Right atrium auricular region (tissue), 2 donors: Measurements from ENCODE around the gene SMARCA4. TPM values are rescaled to one million over a fixed set of nuclear protein-coding genes. Genes with fewer than 3 reads are reported as not detected.
"Not testable (repeated sequence)": the region's sequence is repeated elsewhere in the genome, so short reads cannot be mapped to it uniquely, and the experiment has no call there.

Experiments used
- DNase-seq: peaks from one replicate; pipeline ENCODE4 v3.0.0-alpha.2; 2019; ENCODE audit warnings: low spot score
- H3K27ac ChIP-seq, 2 donors: fragments of 200-600 bp; sonication (generic); 1 replicate in 1 of 2; 2 replicates in 1 of 2; pipeline ENCODE4 v1.5.1; 2016 to 2019
- H3K27me3 ChIP-seq, 2 donors: fragments of 200-600 bp; sonication (generic); one replicate each; pipeline versions ENCODE4 v1.5.1 to v1.6.0; 2017 to 2019
- H3K36me3 ChIP-seq: fragments of 200-600 bp; sonication (generic); one replicate; pipeline ENCODE4 v1.5.1; 2016
- H3K4me1 ChIP-seq, 2 donors: fragments of 200-600 bp; sonication (generic); one replicate each; pipeline versions ENCODE4 v1.5.1 to v1.6.0; 2017 to 2019
- H3K4me3 ChIP-seq, 2 donors: fragments of 200-600 bp; sonication (generic); 1 replicate in 1 of 2; 2 replicates in 1 of 2; pipeline ENCODE4 v1.5.1; 2017 to 2019; ENCODE audit warnings: mild to moderate bottlenecking in 1 of 2, moderate library complexity in 1 of 2
- H3K9me3 ChIP-seq, 2 donors: fragments of 200-600 bp; sonication (generic); one replicate each; pipeline ENCODE4 v1.5.1; 2019
- CTCF ChIP-seq, 2 donors: fragments of 200-600 bp; sonication (generic); IDR thresholded peaks; one replicate each; pipeline ENCODE4 v1.5.1; 2019; ENCODE audit warnings: antibody characterized with exemption in 2 of 2
- total RNA-seq, 2 donors: library from RNA; depleted of rRNA; stranded (reverse); fragments of >200 nt; gene quantifications; one replicate each; pipeline ENCODE4 v1.1.0, GENCODE V29; 2016

Gene SMARCA4
- total RNA-seq, 2 donors from 2014 or later = 29.9 to 41.7 TPM

GRCh38 chr19:11101057-11101456 lies 140.2 kb downstream of the SMARCA4 start:
- Histone ChIP-seq H3K27me3 (no peaks in the 10 kb centered on the region), H3K9me3 (no peaks in the 10 kb centered on the region), H3K4me1 (peaks cover 0 to 16% of the 10 kb centered on the region in 2 donors), H3K36me3 (peaks cover 34% of the 10 kb centered on the region), H3K27ac (no peak overlapping the region), H3K4me3 (no peak overlapping the region)
- DNase-seq = no peak
- no peak for TF ChIP-seq CTCF (IDR thresholded peaks at IDR 0.05)

- TF ChIP-seq CTCF (IDR thresholded peaks at IDR 0.05) = no peak
- peak; percentile 67 for DNase-seq
- H3K4me1 ChIP-seq = peaks cover 0 to 5% of the 10 kb centered on the region in 2 donors
- no peak overlapping the region for H3K4me3 ChIP-seq
- no peaks in the 10 kb centered on the region for H3K27me3 ChIP-seq
- H3K27ac ChIP-seq = no peak overlapping the region
- H3K36me3 ChIP-seq = peaks cover 53% of the 10 kb centered on the region
- no peaks in the 10 kb centered on the region for H3K9me3 ChIP-seq
Measured at GRCh38 chr19:11102944-11103343, 142.1 kb downstream of the SMARCA4 start.

GRCh38 chr19:11103667-11104066 lies 142.8 kb downstream of the SMARCA4 start:
- H3K9me3 ChIP-seq, DNase-seq, H3K27ac ChIP-seq, H3K4me1 ChIP-seq, H3K27me3 ChIP-seq, H3K4me3 ChIP-seq: not testable (repeated sequence)
- peaks cover 60% of the 10 kb centered on the region for H3K36me3 ChIP-seq

GRCh38 chr19:11105014-11105636 lies 144.3 kb downstream of the SMARCA4 start:
- peaks cover 0 to under 1% of the 10 kb centered on the region in 2 donors for H3K4me1 ChIP-seq
- TF ChIP-seq CTCF (IDR thresholded peaks at IDR 0.05) = no peak
- H3K36me3 ChIP-seq = peaks cover 64% of the 10 kb centered on the region
- no peaks in the 10 kb centered on the region for H3K9me3 ChIP-seq
- H3K27me3 ChIP-seq = no peaks in the 10 kb centered on the region
- DNase-seq = no peak
- H3K4me3 ChIP-seq = no peak overlapping the region
- H3K27ac ChIP-seq = no peak overlapping the region

GRCh38 chr19:11106477-11106876 lies 145.6 kb downstream of the SMARCA4 start:
- Histone ChIP-seq H3K4me1 (no peaks in the 10 kb centered on the region), H3K9me3 (no peaks in the 10 kb centered on the region), H3K27ac (peak overlapping the region in 1 of 2 donors; percentile 32), H3K27me3 (no peaks in the 10 kb centered on the region), H3K4me3 (no peak overlapping the region), H3K36me3 (peaks cover 74% of the 10 kb centered on the region)
- DNase-seq = no peak
- no peak for TF ChIP-seq CTCF (IDR thresholded peaks at IDR 0.05)

GRCh38 chr19:11108746-11109145 lies 147.9 kb downstream of the SMARCA4 start:
- Histone ChIP-seq H3K4me3 (no peak overlapping the region), H3K27ac (no peak overlapping the region), H3K27me3 (no peaks in the 10 kb centered on the region), H3K4me1 (no peaks in the 10 kb centered on the region), H3K36me3 (peaks cover 76% of the 10 kb centered on the region), H3K9me3 (no peaks in the 10 kb centered on the region)
- TF ChIP-seq CTCF (IDR thresholded peaks at IDR 0.05) = no peak
- DNase-seq = no peak
